ENCODE results near the gene PCDHGB6. TPM values are rescaled to one million over a fixed set of nuclear protein-coding genes. Genes with fewer than 3 reads are reported as not detected.
"Not testable (repeated sequence)": the region's sequence is repeated elsewhere in the genome, so short reads cannot be mapped to it uniquely, and the experiment has no call there.

PCDHGB6 gene
- 4.8 and 4.9 TPM in 2 replicates for total RNA-seq
- 2.2 and 2.3 TPM in 2 replicates for polyA plus RNA-seq
- polyA plus RNA-seq (2011; cell fraction: cytosol; rRNA removed), result 1.1 and 1.3 TPM in 2 replicates
- 2.9 TPM in 2 replicates for polyA plus RNA-seq (2011; cell fraction: nucleus; rRNA removed)
- polyA plus RNA-seq (2012), result 0.72 and 1.1 TPM in 2 replicates
- 5.7 and 6.3 TPM in 2 replicates for polyA minus RNA-seq
- polyA minus RNA-seq (2011; cell fraction: cytosol; rRNA and poly(A)+ RNA removed), result not detected
- 9.4 and 12.6 TPM in 2 replicates for polyA minus RNA-seq (2011; cell fraction: nucleus; rRNA and poly(A)+ RNA removed)
- Bru-seq, nascent RNA, result percentile 55 among the genes with signal in this experiment
- percentile 78 among the genes with signal in this experiment for BruChase-seq, experiment 1, labeled RNA remaining after a 6-hour chase
- percentile 70 among the genes with signal in this experiment for BruChase-seq, experiment 2, labeled RNA remaining after a 2-hour chase
- long read RNA-seq, full-length matches to known transcripts, result 1 of 1 reads
- long read RNA-seq, partial matches to known transcripts, result 0 of 1 reads
- long read RNA-seq, other reads (novel, unspliced or antisense), result 0 of 1 reads

DNA sequence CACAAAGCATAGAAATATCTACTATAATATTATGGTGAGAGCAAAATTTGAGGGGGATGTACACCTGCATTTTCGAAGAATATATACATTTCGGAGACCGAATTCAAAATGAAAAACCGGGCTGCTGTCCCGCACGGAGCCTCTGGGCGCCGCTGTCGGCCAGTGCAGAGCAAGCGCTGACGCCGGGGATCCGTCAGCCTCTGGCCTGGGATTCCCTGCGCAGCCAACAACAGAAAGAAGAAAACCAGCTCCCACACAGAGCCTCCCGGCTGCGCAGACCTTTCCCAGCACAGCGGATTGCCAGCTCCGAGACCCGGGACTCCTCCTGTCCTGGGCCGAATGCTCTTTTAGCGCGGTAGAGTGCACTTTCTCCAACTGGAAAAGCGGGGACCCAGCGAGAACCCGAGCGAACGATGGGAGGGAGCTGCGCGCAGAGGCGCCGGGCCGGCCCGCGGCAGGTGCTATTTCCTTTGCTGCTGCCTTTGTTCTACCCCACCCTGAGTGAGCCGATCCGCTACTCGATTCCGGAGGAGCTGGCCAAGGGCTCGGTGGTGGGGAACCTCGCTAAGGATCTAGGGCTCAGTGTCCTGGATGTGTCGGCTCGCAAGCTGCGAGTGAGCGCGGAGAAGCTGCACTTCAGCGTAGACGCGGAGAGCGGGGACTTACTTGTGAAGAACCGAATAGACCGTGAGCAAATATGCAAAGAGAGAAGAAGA lies at the start of gene PCDHGB6:
Gene PCDHGB6 (plus strand): TSS at position 232 of the 716 bp plus-strand sequence. CDS start 182 bp downstream, at position 414.
- dilution Hi-C loops (cut with MboI; ENCODE audit: extremely low pct_ligation_motif_present, low sequenced_read_pairs), result not testable (repeated sequence)
- CTCF ChIA-PET, result interaction anchor here (0.6 to 4.3 kb wide), 26 partner anchors 10 to 160 kb away, joined by 3 to 58 read pairs (median 4); partner anchors contain the start of genes PCDHGA1, PCDHGA11, PCDHGA12 and PCDHGA4

More for the DNA sequence above, at the start of gene PCDHGB6:
- H2AFZ ChIP-seq (ENCODE audit: low read depth, low read length), result peak within 1 kb of the TSS; percentile 50
- FAIRE-seq (peak; percentile 73), DNase-seq (ENCODE audit: low read depth, low spot score) (peak; percentile 39)
- peak within 1 kb of the TSS; percentile 66 for H3K4me2 ChIP-seq (ENCODE audit: insufficient read depth, low read length)
- H3K27ac ChIP-seq (ENCODE audit: insufficient read depth, low read depth, low read length); H3K36me3 ChIP-seq (ENCODE audit: control insufficient read depth in 2 of 2, extremely low read depth in 1 of 2, insufficient read depth in 2 of 2, low read length in 2 of 2); intact Hi-C loops (cut with micrococcal nuclease); H3K79me2 ChIP-seq (ENCODE audit: control insufficient read depth, insufficient read depth, low read length); H3K9ac ChIP-seq (replicated peaks; ENCODE audit: extremely low read depth, insufficient read depth, low read length); H3K4me1 ChIP-seq (ENCODE audit: control insufficient read depth, extremely low read depth, insufficient read depth, low read length); POLR2A ChIA-PET; H3K9me3 ChIP-seq (replicated peaks; ENCODE audit: control insufficient read depth, insufficient read depth, low read length); H4K20me1 ChIP-seq (replicated peaks; ENCODE audit: control insufficient read depth, extremely low read depth, insufficient read depth, low read length); H3K9me1 ChIP-seq (replicated peaks; ENCODE audit: control insufficient read depth, extremely low read depth, insufficient read depth, low read length): not testable (repeated sequence)
- peaks cover 53 to 80% of the 10 kb centered on the region in 2 experiments for H3K27me3 ChIP-seq (ENCODE audit: control insufficient read depth in 2 of 2, insufficient read depth in 2 of 2, low read length in 2 of 2)
- TF ChIP-seq, protein P1, sequence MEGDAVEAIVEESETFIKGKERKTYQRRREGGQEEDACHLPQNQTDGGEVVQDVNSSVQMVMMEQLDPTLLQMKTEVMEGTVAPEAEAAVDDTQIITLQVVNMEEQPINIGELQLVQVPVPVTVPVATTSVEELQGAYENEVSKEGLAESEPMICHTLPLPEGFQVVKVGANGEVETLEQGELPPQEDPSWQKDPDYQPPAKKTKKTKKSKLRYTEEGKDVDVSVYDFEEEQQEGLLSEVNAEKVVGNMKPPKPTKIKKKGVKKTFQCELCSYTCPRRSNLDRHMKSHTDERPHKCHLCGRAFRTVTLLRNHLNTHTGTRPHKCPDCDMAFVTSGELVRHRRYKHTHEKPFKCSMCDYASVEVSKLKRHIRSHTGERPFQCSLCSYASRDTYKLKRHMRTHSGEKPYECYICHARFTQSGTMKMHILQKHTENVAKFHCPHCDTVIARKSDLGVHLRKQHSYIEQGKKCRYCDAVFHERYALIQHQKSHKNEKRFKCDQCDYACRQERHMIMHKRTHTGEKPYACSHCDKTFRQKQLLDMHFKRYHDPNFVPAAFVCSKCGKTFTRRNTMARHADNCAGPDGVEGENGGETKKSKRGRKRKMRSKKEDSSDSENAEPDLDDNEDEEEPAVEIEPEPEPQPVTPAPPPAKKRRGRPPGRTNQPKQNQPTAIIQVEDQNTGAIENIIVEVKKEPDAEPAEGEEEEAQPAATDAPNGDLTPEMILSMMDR (IDR thresholded peaks at IDR 0.05; ENCODE audit: extremely low read depth in 1 of 2, insufficient read depth in 1 of 2, low read depth in 1 of 2, low read length in 2 of 2), result peak; percentile 72 to 74
- peak; percentile 26 for TF ChIP-seq EZH2 (IDR thresholded peaks at IDR 0.05; ENCODE audit: borderline replicate concordance, low read depth, low read length, severe bottlenecking)
- H3K4me3 ChIP-seq (replicated peaks in 1 of 3; ENCODE audit: insufficient read depth in 1 of 3, low read depth in 1 of 3, low read length in 3 of 3), result peak within 1 kb of the TSS in 2 of 3 experiments; percentile 25 to 32
- BruUV-seq (replicated peaks), result TSS peak; percentile 18
